AML-193 (cell line): ENCODE measurements around the gene KRT25.

Source experiments
- DNase-seq, 2 experiments: peaks; one replicate each; lab custom pipeline; 2025; lab: John Stamatoyannopoulos, UW

The KRT25 gene

GRCh38 chr17:40755231-40755630 lies at the start of gene KRT25:
Gene KRT25 (minus strand): TSS chr17:40755331. CDS start chr17:40755271, 60 bp downstream.
- DNase-seq = no peak

GRCh38 chr17:40803617-40804082 lies 48.5 kb upstream of the KRT25 start:
- peak; percentile 77 to 80 for DNase-seq

GRCh38 chr17:40801157-40801556 lies 46.0 kb upstream of the KRT25 start:
- DNase-seq = no peak

- no peak for DNase-seq
These were observed 45.2 kb upstream of the KRT25 start for GRCh38 chr17:40800381-40800780.

GRCh38 chr17:40799859-40800258 lies 44.7 kb upstream of the KRT25 start, which contains the start of gene KRT28:
Gene KRT28 (minus strand): TSS chr17:40799959. CDS start chr17:40799893, 66 bp downstream.
- no peak for DNase-seq

- DNase-seq = no peak
These were observed 41.7 kb upstream of the KRT25 start for GRCh38 chr17:40796846-40797245.

- peak in 1 of 2 experiments; percentile 17 for DNase-seq
These were observed 40.0 kb upstream of the KRT25 start for GRCh38 chr17:40795019-40795667.

GRCh38 chr17:40794466-40794865 lies 39.3 kb upstream of the KRT25 start:
- peak; percentile 53 to 60 for DNase-seq

GRCh38 chr17:40793832-40794231 lies 38.7 kb upstream of the KRT25 start:
- no peak for DNase-seq

GRCh38 chr17:40791787-40792436 lies 36.8 kb upstream of the KRT25 start:
- peak; percentile 15 to 30 for DNase-seq

- DNase-seq = no peak
These were observed 36.0 kb upstream of the KRT25 start for GRCh38 chr17:40791111-40791510.

- DNase-seq = no peak
These were observed 27.3 kb upstream of the KRT25 start, which contains the start of gene KRT27 for GRCh38 chr17:40782450-40782849. Gene KRT27 (minus strand): TSS chr17:40782550. CDS start chr17:40782493, 57 bp downstream.

- no peak for DNase-seq
These were observed 24.2 kb upstream of the KRT25 start for GRCh38 chr17:40779181-40779909.

- DNase-seq = no peak
These were observed 23.3 kb upstream of the KRT25 start for GRCh38 chr17:40778461-40778860.

- DNase-seq = no peak
These were observed 22.8 kb upstream of the KRT25 start for GRCh38 chr17:40777971-40778370.

- DNase-seq = no peak
These were observed 22.3 kb upstream of the KRT25 start for GRCh38 chr17:40777459-40777858.

- DNase-seq = no peak
These were observed 20.8 kb upstream of the KRT25 start for GRCh38 chr17:40775945-40776344.

GRCh38 chr17:40772101-40772500 lies 17.0 kb upstream of the KRT25 start, which contains the start of gene KRT26:
Gene KRT26 (minus strand): TSS chr17:40772201. CDS start chr17:40772113, 88 bp downstream.
- DNase-seq = no peak

- no peak for DNase-seq
These were observed 10.5 kb upstream of the KRT25 start for GRCh38 chr17:40765657-40766056.

GRCh38 chr17:40763752-40764151 lies 8.6 kb upstream of the KRT25 start:
- DNase-seq = no peak

- DNase-seq = no peak
These were observed 5.2 kb upstream of the KRT25 start for GRCh38 chr17:40760105-40761016.
